Left lobe of liver (tissue), 2 donors: ENCODE data around the gene CACNA1C. TPM values are rescaled to one million over a fixed set of nuclear protein-coding genes. Genes with fewer than 3 reads are reported as not detected.

Source experiments
- ATAC-seq: fragments of 200-7000 bp; cut with Tn5 transposase; one replicate; pipeline ENCODE4 v1.9.1; 2020; ENCODE audit warnings: mild to moderate bottlenecking, moderate library complexity
- DNase-seq: peaks from one replicate; pipeline ENCODE4 v3.0.0-alpha.2; 2020; ENCODE audit warnings: low spot score
- total RNA-seq: library from RNA; stranded (reverse); gene quantifications from one replicate; pipeline ENCODE4 v1.2.1, GENCODE V29; 2021
- donor health status: DM: no; HTN: no; CAD: no; lungs with moderate emphysema.
- donor health status: DM: no; HTN: yes; CAD: no.

The CACNA1C gene
- total RNA-seq, 1 donor from 2014 or later, result 0.83 TPM

- DNase-seq (no peak), ATAC-seq (no peak)
Observed at GRCh38 chr12:2422591-2422990, 369.8 kb downstream of the CACNA1C start.

GRCh38 chr12:2429032-2429431 is 376.2 kb downstream of the CACNA1C start:
- ATAC-seq, result no peak

GRCh38 chr12:2431810-2432209 is 379.0 kb downstream of the CACNA1C start:
- no peak for DNase-seq
- ATAC-seq, result no peak

More at GRCh38 chr12:2429032-2429431, 376.2 kb downstream of the CACNA1C start:
- no peak for DNase-seq

- DNase-seq (no peak), ATAC-seq (no peak)
Observed at GRCh38 chr12:2432856-2433255, 380.1 kb downstream of the CACNA1C start.

GRCh38 chr12:2435511-2435910 is 382.7 kb downstream of the CACNA1C start:
- no peak for ATAC-seq
- no peak for DNase-seq

- no peak for ATAC-seq
- DNase-seq, result no peak
Observed at GRCh38 chr12:2439332-2440100, 386.7 kb downstream of the CACNA1C start.

- no peak for ATAC-seq
Observed at GRCh38 chr12:2443776-2444175, 391.0 kb downstream of the CACNA1C start.

GRCh38 chr12:2445968-2446367 is 393.2 kb downstream of the CACNA1C start:
- no peak for DNase-seq
- ATAC-seq, result no peak

More at GRCh38 chr12:2443776-2444175, 391.0 kb downstream of the CACNA1C start:
- no peak for DNase-seq

- DNase-seq, result no peak
- no peak for ATAC-seq
Observed at GRCh38 chr12:2447861-2448260, 395.1 kb downstream of the CACNA1C start.

GRCh38 chr12:2449586-2449985 is 396.8 kb downstream of the CACNA1C start:
- DNase-seq (no peak), ATAC-seq (no peak)

GRCh38 chr12:2450553-2450952 is 397.8 kb downstream of the CACNA1C start:
- ATAC-seq (no peak), DNase-seq (no peak)

- DNase-seq (no peak), ATAC-seq (no peak)
Observed at GRCh38 chr12:2451025-2451424, 398.2 kb downstream of the CACNA1C start.

GRCh38 chr12:2451497-2451896 is 398.7 kb downstream of the CACNA1C start:
- no peak for ATAC-seq
- DNase-seq, result no peak

- ATAC-seq (no peak), DNase-seq (no peak)
Observed at GRCh38 chr12:2453076-2453760, 400.4 kb downstream of the CACNA1C start.

- no peak for ATAC-seq
- DNase-seq, result no peak
Observed at GRCh38 chr12:2453761-2454090, 400.9 kb downstream of the CACNA1C start.

- DNase-seq (no peak), ATAC-seq (no peak)
Observed at GRCh38 chr12:2454601-2455177, 401.9 kb downstream of the CACNA1C start.

- DNase-seq (no peak), ATAC-seq (no peak)
Observed at GRCh38 chr12:2455410-2455809, 402.6 kb downstream of the CACNA1C start.

- ATAC-seq (no peak), DNase-seq (no peak)
Observed at GRCh38 chr12:2456122-2456812, 403.5 kb downstream of the CACNA1C start.

- ATAC-seq (no peak), DNase-seq (no peak)
Observed at GRCh38 chr12:2456813-2457186, 404.0 kb downstream of the CACNA1C start.

GRCh38 chr12:2457215-2457932 is 404.6 kb downstream of the CACNA1C start:
- DNase-seq (no peak), ATAC-seq (no peak)

- no peak for ATAC-seq
Observed at GRCh38 chr12:2457933-2458414, 405.2 kb downstream of the CACNA1C start.

More at GRCh38 chr12:2457933-2458414, 405.2 kb downstream of the CACNA1C start:
- no peak for DNase-seq
